ENCODE data around the gene TMEM52. TPM values are rescaled to one million over a fixed set of nuclear protein-coding genes. Genes with fewer than 3 reads are reported as not detected.

The TMEM52 gene
- total RNA-seq, 1 donor from 2014 or later, result 1.4 TPM

DNA sequence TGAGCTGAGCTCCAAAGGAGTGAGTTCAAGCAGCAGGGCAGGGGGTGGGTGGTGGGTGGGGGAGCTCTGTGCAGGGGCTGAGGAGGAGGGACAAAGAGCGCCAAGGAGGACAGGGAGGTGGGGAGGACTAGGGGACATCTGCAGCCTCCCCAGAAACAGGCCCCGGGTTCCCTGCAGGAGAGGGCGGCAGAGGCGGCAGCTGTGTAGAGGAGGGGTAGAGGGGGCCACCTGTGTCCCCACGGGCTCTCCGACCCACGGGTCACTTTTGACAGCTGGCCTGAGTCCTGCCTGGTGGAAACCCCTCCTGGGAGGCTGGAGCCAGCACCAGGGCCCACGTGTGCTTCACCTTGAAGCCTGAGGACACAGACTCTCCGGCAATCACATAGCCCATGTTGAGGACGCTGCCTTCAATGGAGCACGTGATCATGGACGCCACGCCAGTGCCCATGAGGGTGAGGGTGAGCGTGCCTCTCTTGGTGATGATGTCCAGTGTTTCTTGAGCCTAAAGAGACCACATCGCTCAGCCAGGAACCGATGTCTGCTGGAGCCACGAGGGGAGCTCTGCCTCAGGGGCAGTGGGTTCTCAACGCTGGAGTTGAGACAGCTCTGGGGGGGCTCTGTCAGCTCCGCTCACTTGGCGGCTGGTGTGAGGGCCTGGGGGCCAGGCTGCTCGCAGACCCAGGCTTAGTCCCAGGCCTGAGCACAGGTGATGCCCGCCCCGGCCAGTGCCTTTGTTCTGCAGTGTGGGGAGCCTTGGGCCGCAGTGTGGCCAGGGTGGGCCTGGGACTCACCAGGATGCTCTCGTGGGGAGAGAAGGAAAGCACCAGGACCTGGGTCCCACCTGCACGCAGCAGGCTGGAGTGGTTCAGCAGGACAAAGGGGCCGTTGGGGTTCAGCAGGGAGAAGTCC, 6.6 kb upstream of the TMEM52 start:
- no peak for TF ChIP-seq EZH2 (IDR thresholded peaks at IDR 0.05; ENCODE audit: insufficient read depth, low read length)
- TF ChIP-seq, protein P1, sequence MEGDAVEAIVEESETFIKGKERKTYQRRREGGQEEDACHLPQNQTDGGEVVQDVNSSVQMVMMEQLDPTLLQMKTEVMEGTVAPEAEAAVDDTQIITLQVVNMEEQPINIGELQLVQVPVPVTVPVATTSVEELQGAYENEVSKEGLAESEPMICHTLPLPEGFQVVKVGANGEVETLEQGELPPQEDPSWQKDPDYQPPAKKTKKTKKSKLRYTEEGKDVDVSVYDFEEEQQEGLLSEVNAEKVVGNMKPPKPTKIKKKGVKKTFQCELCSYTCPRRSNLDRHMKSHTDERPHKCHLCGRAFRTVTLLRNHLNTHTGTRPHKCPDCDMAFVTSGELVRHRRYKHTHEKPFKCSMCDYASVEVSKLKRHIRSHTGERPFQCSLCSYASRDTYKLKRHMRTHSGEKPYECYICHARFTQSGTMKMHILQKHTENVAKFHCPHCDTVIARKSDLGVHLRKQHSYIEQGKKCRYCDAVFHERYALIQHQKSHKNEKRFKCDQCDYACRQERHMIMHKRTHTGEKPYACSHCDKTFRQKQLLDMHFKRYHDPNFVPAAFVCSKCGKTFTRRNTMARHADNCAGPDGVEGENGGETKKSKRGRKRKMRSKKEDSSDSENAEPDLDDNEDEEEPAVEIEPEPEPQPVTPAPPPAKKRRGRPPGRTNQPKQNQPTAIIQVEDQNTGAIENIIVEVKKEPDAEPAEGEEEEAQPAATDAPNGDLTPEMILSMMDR (IDR thresholded peaks at IDR 0.05; ENCODE audit: insufficient read depth, low read depth, low read length), result no peak
- H3K9me3 ChIP-seq (ENCODE audit: insufficient read depth, low read depth, low read length), result no peaks in the 10 kb centered on the region
- no peak overlapping the region for H3K27ac Mint-ChIP-seq (ENCODE audit: unreplicated experiment)
- H3K36me3 Mint-ChIP-seq (ENCODE audit: low read depth, unreplicated experiment), result no peaks in the 10 kb centered on the region
- H3K27me3 Mint-ChIP-seq (ENCODE audit: low read depth, unreplicated experiment), result peaks cover 5% of the 10 kb centered on the region
- H3K4me3 Mint-ChIP-seq (ENCODE audit: unreplicated experiment), result no peak overlapping the region
- DNase-seq (ENCODE audit: low read depth) (no peak), FAIRE-seq (no peak)
- no peak overlapping the region for H3K4me2 ChIP-seq (ENCODE audit: low read length)
- no peak overlapping the region for H2AFZ ChIP-seq (ENCODE audit: low read depth, low read length)
- H3K79me2 ChIP-seq (ENCODE audit: insufficient read depth, low read length), result no peaks in the 10 kb centered on the region
- no peak overlapping the region for H3K9ac ChIP-seq (ENCODE audit: low read length)
- H3K9me3 Mint-ChIP-seq (ENCODE audit: unreplicated experiment), result no peaks in the 10 kb centered on the region
- H3K4me1 Mint-ChIP-seq (ENCODE audit: low read depth, unreplicated experiment), result no peaks in the 10 kb centered on the region
- H3K4me1 ChIP-seq (ENCODE audit: insufficient read depth, low read length), result no peaks in the 10 kb centered on the region
- H3K27ac ChIP-seq (ENCODE audit: low read depth, low read length), result no peak overlapping the region
- no peaks in the 10 kb centered on the region for H3K27me3 ChIP-seq (ENCODE audit: insufficient read depth, low read length)
- no peaks in the 10 kb centered on the region for H4K20me1 ChIP-seq (ENCODE audit: insufficient read depth, low read length)
- H3K4me3 ChIP-seq (ENCODE audit: insufficient read depth, low read depth, low read length), result no peak overlapping the region
- no peaks in the 10 kb centered on the region for H3K36me3 ChIP-seq (ENCODE audit: insufficient read depth, low read length)

DNA sequence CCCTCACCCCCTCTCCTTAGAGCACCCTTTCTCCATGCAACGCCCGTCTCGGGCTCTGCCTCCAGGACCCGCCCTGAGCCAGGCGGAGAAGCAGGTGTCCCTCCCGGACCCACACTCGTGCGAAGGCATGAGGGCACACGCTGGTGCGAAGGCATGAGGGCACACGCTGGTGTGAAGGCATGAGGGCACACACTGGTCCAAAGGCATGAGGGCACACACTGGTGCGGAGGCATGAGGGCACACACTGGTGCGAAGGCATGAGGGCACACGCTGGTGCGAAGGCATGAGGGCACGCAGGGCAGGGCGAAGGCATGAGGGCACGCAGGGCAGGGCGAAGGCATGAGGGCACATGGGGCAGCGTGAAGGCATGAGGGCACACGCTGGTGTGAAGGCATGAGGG, 5.8 kb upstream of the TMEM52 start:
- no peak for DNase-seq (ENCODE audit: low read depth)

More for the DNA sequence above, 5.8 kb upstream of the TMEM52 start:
- Histone ChIP-seq H3K27ac (ENCODE audit: low read depth, low read length) (no peak overlapping the region), H3K36me3 (ENCODE audit: insufficient read depth, low read length) (no peaks in the 10 kb centered on the region), H3K79me2 (ENCODE audit: insufficient read depth, low read length) (no peaks in the 10 kb centered on the region), H3K9me3 (ENCODE audit: insufficient read depth, low read depth, low read length) (no peaks in the 10 kb centered on the region), H3K27me3 (ENCODE audit: insufficient read depth, low read length) (no peaks in the 10 kb centered on the region), H4K20me1 (ENCODE audit: insufficient read depth, low read length) (no peaks in the 10 kb centered on the region), H3K9ac (ENCODE audit: low read length) (no peak overlapping the region), H2AFZ (ENCODE audit: low read depth, low read length) (no peak overlapping the region), H3K4me1 (ENCODE audit: insufficient read depth, low read length) (no peaks in the 10 kb centered on the region), H3K4me2 (ENCODE audit: low read length) (no peak overlapping the region), H3K4me3 (ENCODE audit: insufficient read depth, low read depth, low read length) (no peak overlapping the region)
- Mint-ChIP-seq H3K27me3 (ENCODE audit: low read depth, unreplicated experiment) (peaks cover 5% of the 10 kb centered on the region), H3K9me3 (ENCODE audit: unreplicated experiment) (no peaks in the 10 kb centered on the region), H3K36me3 (ENCODE audit: low read depth, unreplicated experiment) (no peaks in the 10 kb centered on the region), H3K4me3 (ENCODE audit: unreplicated experiment) (no peak overlapping the region), H3K4me1 (ENCODE audit: low read depth, unreplicated experiment) (no peaks in the 10 kb centered on the region), H3K27ac (ENCODE audit: unreplicated experiment) (no peak overlapping the region)
- TF ChIP-seq, protein P1 (IDR thresholded peaks at IDR 0.05; ENCODE audit: insufficient read depth, low read depth, low read length), result no peak
- no peak for TF ChIP-seq EZH2 (IDR thresholded peaks at IDR 0.05; ENCODE audit: insufficient read depth, low read length)
- no peak for FAIRE-seq
